Rectal smooth muscle tissue (tissue), 1 donor: ENCODE data around the gene PELI2.

ENCODE experiments used
- H3K27ac ChIP-seq: one replicate; pipeline ENCODE4 v1.7.0; 2013; ENCODE audit warnings: low read depth, low read length, inconsistent platforms
- H3K27me3 ChIP-seq: one replicate; pipeline ENCODE4 v1.7.0; 2013; ENCODE audit warnings: low read length; ENCODE audit not compliant: control insufficient read depth, insufficient read depth
- H3K36me3 ChIP-seq: one replicate; pipeline ENCODE4 v1.7.0; 2013; ENCODE audit warnings: low read length; ENCODE audit not compliant: control insufficient read depth, insufficient read depth
- H3K4me1 ChIP-seq: one replicate; pipeline ENCODE4 v1.7.0; 2013; ENCODE audit warnings: low read length; ENCODE audit not compliant: control insufficient read depth, insufficient read depth
- H3K4me3 ChIP-seq: one replicate; pipeline ENCODE4 v1.7.0; 2013; ENCODE audit warnings: low read length
- H3K9ac ChIP-seq: one replicate; pipeline ENCODE4 v1.7.0; 2013; ENCODE audit warnings: low read length

PELI2 gene

DNA sequence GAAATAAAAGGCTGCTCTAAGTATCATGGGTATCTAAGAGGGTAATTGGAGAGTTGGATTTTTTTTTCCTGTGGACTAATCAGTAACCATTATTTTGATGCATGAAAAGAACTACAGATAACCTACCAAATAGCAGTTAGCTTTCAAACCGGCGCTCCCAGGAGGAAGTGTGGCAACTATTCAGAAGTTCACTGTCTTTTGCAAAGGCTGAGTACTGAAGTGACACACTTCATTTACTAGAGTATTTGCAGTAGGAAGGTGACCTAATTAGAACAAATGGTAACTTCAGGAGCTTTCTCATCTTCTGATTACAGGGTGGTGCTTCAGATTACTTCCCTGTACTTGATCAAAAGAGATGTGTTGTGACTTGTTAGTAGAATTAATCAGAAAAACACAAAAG, 87.7 kb downstream of the PELI2 start:
- no peak overlapping the region for H3K27ac ChIP-seq

DNA sequence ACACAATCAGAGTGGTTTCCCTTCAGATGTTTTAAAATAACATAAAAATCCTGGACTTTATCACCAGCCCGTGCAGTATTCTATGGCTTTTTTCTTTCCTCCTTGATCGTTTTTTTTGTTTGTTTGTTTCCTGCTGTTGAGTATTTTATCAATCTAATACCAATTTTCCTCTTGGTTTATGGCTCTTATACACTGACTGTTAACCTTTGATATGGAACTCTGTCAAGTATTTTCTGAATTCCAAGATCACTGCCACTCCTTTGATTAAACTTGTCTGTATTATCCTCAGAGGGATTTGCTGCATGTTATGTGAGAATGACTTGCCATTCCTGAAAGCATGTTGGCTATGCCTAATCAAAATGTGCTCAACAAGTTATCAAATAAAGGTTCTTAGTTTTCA, 88.4 kb downstream of the PELI2 start:
- H3K4me1 ChIP-seq = no peaks in the 10 kb centered on the region
- no peak overlapping the region for H3K9ac ChIP-seq
- no peaks in the 10 kb centered on the region for H3K27me3 ChIP-seq
- no peak overlapping the region for H3K4me3 ChIP-seq
- H3K36me3 ChIP-seq = no peaks in the 10 kb centered on the region
- H3K27ac ChIP-seq = no peak overlapping the region

More for the DNA sequence above, 87.7 kb downstream of the PELI2 start:
- Histone ChIP-seq H3K4me1 (no peaks in the 10 kb centered on the region), H3K36me3 (no peaks in the 10 kb centered on the region), H3K9ac (no peak overlapping the region), H3K4me3 (no peak overlapping the region), H3K27me3 (no peaks in the 10 kb centered on the region)

DNA sequence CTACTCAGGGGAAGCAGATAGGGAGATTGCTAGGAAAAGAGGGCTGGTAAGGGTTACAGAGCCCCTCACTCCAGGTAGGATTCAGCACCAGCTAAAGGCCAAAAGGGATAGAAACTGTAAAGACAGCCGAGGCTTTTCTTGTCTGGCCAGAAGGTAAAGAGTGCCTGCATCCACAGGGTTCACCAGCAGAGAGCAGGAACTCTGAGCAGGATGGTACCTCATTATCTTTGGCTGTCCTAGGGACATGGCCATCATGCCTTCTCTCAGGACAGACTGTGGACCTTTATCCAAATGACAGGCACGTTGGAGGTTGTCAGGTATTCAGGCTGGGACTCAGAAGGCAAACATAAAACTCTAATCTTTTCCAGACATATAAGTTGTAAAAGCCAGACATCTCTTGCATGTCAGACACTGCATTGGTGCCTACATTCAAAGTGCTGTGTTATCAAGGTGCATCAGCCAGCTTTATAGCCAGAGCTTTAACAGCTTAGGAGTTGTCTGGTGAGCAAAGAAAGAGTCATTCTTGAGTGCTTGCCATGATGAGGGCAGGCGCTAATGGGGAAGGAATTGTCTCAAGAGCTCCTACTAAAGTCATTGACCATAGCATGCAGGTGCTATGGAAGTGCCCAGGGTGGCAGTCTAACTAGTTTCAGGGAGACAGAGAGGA, 89.5 kb downstream of the PELI2 start:
- H3K4me1 ChIP-seq = no peaks in the 10 kb centered on the region
- H3K36me3 ChIP-seq = no peaks in the 10 kb centered on the region
- H3K27me3 ChIP-seq = no peaks in the 10 kb centered on the region
- H3K4me3 ChIP-seq = no peak overlapping the region
- no peak overlapping the region for H3K9ac ChIP-seq
- no peak overlapping the region for H3K27ac ChIP-seq

DNA sequence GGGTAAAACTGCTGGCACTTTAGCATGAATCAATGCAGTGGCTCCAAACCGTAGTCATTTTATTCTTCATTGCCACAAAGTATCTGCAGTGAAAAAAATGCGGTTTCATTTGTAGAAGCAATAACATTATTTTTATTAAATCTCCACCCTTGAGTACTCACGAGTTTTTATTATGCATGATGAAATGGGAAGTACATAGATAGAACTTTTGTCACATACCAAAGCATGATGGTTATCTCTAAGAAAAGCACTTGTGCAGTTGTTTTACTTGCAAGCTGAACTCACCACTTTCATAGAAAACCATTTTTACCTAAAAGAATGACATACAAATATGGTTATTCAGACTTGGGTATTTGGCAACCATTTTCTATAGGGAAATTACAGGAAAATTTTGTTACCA, 90.3 kb downstream of the PELI2 start:
- Histone ChIP-seq H3K27ac (no peak overlapping the region), H3K9ac (no peak overlapping the region), H3K4me3 (no peak overlapping the region), H3K27me3 (no peaks in the 10 kb centered on the region), H3K36me3 (no peaks in the 10 kb centered on the region), H3K4me1 (no peaks in the 10 kb centered on the region)

DNA sequence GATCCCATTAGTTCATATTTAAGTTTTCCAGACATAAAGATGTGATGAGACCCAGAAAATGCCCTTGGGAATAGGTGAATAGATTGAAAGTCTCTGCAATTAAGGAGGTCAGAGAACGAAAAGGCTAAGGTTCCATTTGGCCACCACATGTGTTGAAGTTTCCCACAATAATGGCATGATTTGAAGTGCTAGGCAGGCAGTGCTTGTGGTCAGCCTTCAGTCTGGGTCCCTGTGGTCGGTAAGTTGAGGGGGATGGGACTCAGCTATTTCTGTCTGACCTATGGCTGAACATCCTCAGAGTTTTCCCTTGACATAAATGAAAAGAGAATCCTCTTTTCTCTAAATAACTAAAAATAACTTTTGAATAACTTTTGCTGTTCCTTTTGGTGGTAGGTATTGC, 92.4 kb downstream of the PELI2 start:
- Histone ChIP-seq H3K27me3 (no peaks in the 10 kb centered on the region), H3K36me3 (no peaks in the 10 kb centered on the region), H3K9ac (no peak overlapping the region), H3K27ac (no peak overlapping the region), H3K4me3 (no peak overlapping the region), H3K4me1 (peaks cover under 1% of the 10 kb centered on the region)

DNA sequence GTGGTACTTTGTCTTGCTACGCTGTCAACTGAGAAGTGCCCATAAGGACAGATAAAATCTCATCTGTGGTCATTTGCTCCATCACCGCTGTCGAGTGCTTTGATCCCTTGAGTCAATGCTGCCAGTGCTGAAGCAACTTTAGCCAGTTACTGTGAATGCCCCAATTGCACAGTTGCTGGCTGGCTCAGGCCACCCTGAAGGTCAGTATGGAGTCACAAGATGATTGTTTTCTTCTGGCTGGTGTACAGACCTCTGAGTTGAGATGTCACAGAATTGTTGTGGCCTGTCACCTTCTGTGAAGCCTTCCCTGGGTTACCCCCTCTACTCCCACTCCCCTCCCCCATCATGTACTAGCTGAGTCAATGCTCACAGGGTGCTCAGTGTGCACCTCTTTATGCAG, 92.9 kb downstream of the PELI2 start:
- Histone ChIP-seq H3K27me3 (no peaks in the 10 kb centered on the region), H3K36me3 (no peaks in the 10 kb centered on the region), H3K4me1 (peaks cover 3% of the 10 kb centered on the region), H3K9ac (no peak overlapping the region), H3K4me3 (no peak overlapping the region), H3K27ac (no peak overlapping the region)

DNA sequence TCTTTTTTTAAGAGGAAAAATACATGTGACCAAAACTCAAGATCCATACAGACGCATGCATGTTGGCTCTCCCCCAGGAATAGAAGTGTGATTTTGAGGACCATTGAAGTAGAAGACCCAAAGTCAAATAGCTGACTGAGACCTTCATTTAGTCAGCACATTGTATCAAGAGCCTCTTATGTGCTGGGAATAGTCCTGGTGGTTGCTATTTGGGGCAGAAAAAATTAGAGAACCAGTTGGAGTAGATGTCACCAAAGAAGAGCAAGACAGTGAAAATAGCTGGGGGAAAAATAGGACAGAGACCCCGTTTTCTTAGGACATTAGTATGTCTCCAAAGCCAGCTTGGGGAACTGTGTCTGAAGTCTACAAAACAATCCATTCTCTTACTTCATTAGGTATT, 93.6 kb downstream of the PELI2 start:
- H3K36me3 ChIP-seq = no peaks in the 10 kb centered on the region
- H3K4me1 ChIP-seq = peaks cover 10% of the 10 kb centered on the region
- H3K9ac ChIP-seq = no peak overlapping the region
- H3K27me3 ChIP-seq = no peaks in the 10 kb centered on the region
- H3K4me3 ChIP-seq = no peak overlapping the region
- H3K27ac ChIP-seq = no peak overlapping the region

DNA sequence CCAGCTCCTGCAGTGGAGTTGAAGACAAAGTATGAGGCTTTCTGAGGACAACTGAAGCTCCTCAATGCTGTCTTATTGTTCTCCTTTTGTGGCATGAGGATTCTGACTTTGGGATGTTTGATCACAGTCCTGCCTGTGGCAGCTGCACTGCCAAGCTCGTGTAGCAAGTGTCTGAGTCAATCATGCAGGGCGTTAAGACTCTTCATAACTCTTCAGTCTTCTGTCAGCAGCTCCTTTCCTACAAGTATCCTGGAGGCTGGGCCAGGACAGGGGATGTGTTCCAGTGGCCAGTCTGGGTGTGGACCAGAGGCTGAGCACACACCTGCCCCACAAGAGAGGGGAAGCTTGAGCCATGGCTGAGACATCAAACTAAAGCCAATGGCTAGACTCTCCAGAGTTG, 94.3 kb downstream of the PELI2 start:
- H3K4me1 ChIP-seq = peaks cover 16% of the 10 kb centered on the region
- no peak overlapping the region for H3K27ac ChIP-seq
- no peak overlapping the region for H3K4me3 ChIP-seq
- H3K9ac ChIP-seq = no peak overlapping the region
- no peaks in the 10 kb centered on the region for H3K36me3 ChIP-seq
- H3K27me3 ChIP-seq = no peaks in the 10 kb centered on the region

DNA sequence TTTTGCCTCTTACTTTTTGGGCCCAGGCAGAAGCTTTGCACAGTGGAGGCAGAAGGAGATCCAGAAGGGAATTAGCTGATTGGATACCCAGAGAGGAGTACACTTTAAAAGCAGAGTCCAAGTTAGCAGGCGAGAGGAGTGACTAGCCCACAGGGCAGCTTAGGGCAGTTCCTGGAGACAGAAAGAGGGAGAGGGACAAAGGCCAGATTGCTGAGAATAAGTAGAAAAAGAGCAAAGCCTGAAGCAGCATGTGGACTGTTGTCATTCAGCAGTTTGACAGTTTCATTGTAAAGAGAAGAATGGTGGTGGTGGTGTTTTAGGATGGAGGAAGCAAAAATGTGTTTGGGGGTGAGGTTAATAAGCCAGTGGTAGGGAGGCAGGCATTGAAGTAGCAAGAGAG, 95.1 kb downstream of the PELI2 start:
- H3K36me3 ChIP-seq = no peaks in the 10 kb centered on the region
- H3K4me1 ChIP-seq = peaks cover 22% of the 10 kb centered on the region
- H3K9ac ChIP-seq = no peak overlapping the region
- H3K27me3 ChIP-seq = no peaks in the 10 kb centered on the region
- no peak overlapping the region for H3K4me3 ChIP-seq
- no peak overlapping the region for H3K27ac ChIP-seq

DNA sequence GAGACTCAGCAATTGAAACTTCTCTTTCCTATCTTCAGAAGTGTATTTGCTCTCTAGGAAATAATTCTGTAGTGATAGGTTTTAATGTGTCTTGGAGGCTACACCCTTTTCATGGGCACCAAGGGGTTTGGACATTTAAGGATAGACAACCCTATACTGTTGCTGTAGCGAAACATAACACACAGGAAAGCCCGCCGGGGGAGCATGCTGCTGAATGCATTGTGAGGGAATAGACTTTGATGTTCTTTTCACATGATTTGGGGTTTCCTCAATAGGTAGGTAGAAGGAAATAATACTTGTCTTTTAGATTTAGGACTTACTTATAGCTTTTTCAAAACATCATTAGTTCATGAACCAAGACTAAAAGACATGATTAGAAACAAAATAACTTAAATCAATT, 97.0 kb downstream of the PELI2 start:
- Histone ChIP-seq H3K36me3 (no peaks in the 10 kb centered on the region), H3K4me3 (no peak overlapping the region), H3K4me1 (peaks cover 29% of the 10 kb centered on the region), H3K27me3 (no peaks in the 10 kb centered on the region), H3K27ac (no peak overlapping the region), H3K9ac (no peak overlapping the region)

DNA sequence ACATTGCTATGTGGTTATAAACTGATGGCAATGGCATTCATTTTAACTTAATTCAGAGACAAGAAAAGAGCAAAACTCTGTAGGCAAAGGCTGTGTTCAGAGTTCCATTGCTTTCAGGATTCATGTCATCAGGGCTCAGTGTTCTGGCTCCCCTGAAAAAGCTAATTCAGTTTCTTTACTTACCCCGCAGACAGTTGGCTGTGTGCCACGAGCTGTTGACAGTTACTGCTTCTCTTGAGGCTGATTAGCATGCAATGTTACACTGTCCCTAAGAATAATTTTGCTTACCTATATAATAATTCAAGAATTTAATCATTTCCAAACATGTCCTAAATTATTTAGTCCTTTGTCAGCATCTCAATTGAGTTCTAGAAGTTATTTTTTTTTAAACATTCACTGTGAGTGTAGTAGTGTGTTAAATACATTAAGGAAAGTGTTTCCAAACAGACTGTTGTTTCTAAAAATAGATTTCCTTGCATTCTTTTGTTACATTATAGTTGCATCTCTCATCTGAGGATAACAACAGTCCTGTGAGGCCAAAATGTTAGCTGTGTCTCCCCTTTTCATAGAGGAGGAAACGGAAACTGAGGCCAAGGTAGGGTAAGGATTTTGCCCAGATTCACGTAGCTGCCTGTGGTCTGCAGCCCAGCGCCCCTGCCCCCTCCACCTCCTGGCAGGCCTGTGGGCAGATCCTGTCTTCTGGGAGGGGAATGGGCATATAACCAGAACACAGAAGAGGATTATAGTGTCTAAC, 98.6 kb downstream of the PELI2 start:
- peaks cover 29% of the 10 kb centered on the region for H3K4me1 ChIP-seq
- H3K4me3 ChIP-seq = no peak overlapping the region
- no peaks in the 10 kb centered on the region for H3K27me3 ChIP-seq
- no peaks in the 10 kb centered on the region for H3K36me3 ChIP-seq
- no peak overlapping the region for H3K27ac ChIP-seq
- no peak overlapping the region for H3K9ac ChIP-seq

DNA sequence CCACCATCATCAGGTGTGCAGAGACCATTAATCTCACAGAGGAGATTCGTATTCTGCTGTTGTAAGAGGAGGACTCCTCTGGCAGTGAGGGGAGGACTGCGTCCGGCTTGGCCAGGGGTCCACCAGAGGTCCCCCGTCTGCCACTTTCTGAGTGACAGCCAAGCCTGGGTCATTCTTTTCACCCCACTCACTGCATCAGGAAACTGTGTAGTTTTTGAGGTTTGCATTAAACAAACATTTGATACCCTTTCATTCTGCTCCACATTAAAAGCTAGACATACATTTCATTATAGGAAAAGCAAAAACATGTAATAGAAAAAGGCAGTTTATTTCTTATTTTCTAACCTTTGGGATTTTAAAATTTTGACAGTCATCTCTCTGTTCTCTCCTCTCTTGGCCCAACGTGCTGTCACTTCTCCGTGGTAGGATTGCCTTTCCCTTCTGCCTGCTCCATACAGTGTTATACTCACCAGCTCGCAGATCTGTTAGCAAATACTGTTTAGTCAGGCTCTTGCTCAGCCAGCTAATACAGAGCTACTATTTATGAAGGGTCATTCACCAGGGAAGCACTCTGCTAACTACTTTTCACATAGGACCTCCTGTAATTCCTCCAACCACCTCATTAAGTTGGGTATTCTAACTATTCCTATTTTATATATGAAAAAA, 99.3 kb downstream of the PELI2 start:
- no peaks in the 10 kb centered on the region for H3K36me3 ChIP-seq
- H3K4me1 ChIP-seq = peaks cover 29% of the 10 kb centered on the region
- H3K27ac ChIP-seq = no peak overlapping the region
- no peak overlapping the region for H3K9ac ChIP-seq
- H3K4me3 ChIP-seq = no peak overlapping the region
- no peaks in the 10 kb centered on the region for H3K27me3 ChIP-seq
